SHP77 treated with DMSO at 0.1 percent for 48 hours (cell line): ENCODE data around the gene BCL11B.
A peak's percentile ranks its signal among the peaks of the same experiment; 100 is the strongest.

Experiments used
- DNase-seq: peaks from one replicate; lab custom pipeline; 2025; lab: John Stamatoyannopoulos, UW

Gene BCL11B

GRCh38 chr14:99267837-99268781, 3.9 kb downstream of the BCL11B start:
- no peak for DNase-seq

- no peak for DNase-seq
Observed at GRCh38 chr14:99267381-99267780, 4.6 kb downstream of the BCL11B start.

GRCh38 chr14:99266181-99267178, 5.5 kb downstream of the BCL11B start:
- peak; percentile 25 for DNase-seq

- DNase-seq: no peak
Observed at GRCh38 chr14:99265571-99265970, 6.4 kb downstream of the BCL11B start.

GRCh38 chr14:99264691-99265450, 7.1 kb downstream of the BCL11B start:
- no peak for DNase-seq

GRCh38 chr14:99263564-99264330, 8.2 kb downstream of the BCL11B start:
- no peak for DNase-seq

- no peak for DNase-seq
Observed at GRCh38 chr14:99262977-99263448, 9.0 kb downstream of the BCL11B start.

- DNase-seq: no peak
Observed at GRCh38 chr14:99261912-99262787, 9.8 kb downstream of the BCL11B start.

GRCh38 chr14:99260587-99261551, 11.1 kb downstream of the BCL11B start:
- no peak for DNase-seq

- DNase-seq: no peak
Observed at GRCh38 chr14:99260116-99260515, 11.9 kb downstream of the BCL11B start.

GRCh38 chr14:99258876-99259726, 12.9 kb downstream of the BCL11B start:
- no peak for DNase-seq

- no peak for DNase-seq
Observed at GRCh38 chr14:99258341-99258861, 13.6 kb downstream of the BCL11B start.

GRCh38 chr14:99257673-99258221, 14.2 kb downstream of the BCL11B start:
- DNase-seq: no peak

- DNase-seq: no peak
Observed at GRCh38 chr14:99257122-99257672, 14.8 kb downstream of the BCL11B start.

- DNase-seq: no peak
Observed at GRCh38 chr14:99256483-99256874, 15.5 kb downstream of the BCL11B start.

GRCh38 chr14:99255621-99256482, 16.1 kb downstream of the BCL11B start:
- DNase-seq: no peak
